Activated T-cell treated with anti-CD3 and anti-CD28 coated beads, Interleukin-2, amount 50 U/mL, for 1 hour (primary cell): ENCODE results near the gene GATB.

Source experiments
- DNase-seq: peaks from one replicate; pipeline ENCODE4 v3.0.0-alpha.2; 2020

The GATB gene

DNA sequence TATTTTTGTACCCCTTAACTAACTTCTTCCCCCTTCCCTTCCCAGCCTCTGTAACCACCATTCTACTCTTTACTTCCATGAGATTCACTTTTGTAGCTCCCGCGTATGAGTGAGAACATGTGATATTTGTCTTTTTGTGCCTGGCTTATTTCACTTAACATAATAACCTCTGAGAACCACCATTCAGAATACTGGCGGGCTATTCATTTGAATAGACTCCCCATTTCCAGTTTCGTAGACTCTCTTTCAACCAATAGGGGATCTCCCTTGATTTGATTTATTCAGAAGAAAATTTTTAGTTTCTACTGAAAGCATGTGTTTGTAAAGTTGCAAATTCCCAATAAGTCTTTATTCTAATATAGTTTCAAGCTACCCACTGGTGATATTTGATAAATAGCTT is 117.2 kb downstream of the GATB start:
- no peak for DNase-seq

DNA sequence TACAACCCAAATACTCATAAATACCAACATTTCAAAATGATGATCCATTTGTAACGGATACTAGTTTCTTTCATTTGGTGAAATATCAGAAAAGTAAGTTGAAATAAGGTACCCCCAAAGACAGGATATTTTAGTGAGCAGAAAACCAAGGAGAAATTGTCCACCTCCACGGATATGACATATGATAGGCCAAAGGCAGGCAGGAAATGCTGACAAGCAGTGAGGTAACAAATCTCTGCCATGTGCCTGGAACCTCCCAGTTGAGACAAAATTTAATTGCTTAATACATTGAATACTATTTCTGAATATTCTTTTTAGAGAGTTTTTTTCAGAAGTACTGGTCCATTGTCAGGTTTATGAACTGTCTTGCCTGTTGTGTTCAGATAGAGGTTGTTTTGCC is 118.8 kb downstream of the GATB start:
- no peak for DNase-seq

DNA sequence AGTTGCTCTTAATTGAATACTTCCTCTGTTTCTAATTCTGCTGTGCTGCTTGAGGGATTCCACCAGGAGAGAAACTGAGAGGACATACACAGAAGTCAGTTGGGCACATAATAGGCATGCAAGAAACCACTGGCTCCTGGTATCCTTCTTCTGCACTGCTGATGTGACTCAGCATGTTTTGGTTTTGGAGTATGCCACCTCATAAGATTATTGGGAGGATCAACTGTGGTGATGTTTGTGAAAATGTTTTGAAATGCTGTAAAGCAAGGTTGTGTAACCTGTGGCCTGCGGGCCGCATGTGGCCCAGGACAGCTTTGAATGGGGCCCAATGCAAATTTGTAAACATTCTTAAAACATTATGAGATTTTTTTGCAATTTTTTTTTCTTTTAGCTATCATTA is 119.6 kb downstream of the GATB start:
- DNase-seq, result no peak

DNA sequence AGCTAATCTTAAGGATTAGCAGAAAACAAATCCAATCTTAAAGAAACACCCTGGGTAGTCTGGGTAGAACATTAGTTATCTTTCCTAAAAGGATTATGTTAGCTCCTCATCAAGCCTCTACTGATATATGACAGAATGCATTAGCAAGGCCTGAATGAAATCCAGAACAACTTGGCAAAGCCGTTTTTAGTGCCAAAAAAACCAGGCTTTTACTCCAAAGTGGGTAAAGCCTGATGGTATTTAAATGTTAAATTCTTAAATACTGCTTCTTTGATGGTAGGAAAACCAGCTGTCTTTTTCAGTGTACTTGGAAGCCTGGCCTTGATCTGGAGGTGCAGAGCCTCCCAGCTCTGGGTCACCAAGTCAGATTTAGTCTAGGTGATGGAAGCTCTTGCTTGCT is 120.4 kb downstream of the GATB start:
- DNase-seq, result no peak

DNA sequence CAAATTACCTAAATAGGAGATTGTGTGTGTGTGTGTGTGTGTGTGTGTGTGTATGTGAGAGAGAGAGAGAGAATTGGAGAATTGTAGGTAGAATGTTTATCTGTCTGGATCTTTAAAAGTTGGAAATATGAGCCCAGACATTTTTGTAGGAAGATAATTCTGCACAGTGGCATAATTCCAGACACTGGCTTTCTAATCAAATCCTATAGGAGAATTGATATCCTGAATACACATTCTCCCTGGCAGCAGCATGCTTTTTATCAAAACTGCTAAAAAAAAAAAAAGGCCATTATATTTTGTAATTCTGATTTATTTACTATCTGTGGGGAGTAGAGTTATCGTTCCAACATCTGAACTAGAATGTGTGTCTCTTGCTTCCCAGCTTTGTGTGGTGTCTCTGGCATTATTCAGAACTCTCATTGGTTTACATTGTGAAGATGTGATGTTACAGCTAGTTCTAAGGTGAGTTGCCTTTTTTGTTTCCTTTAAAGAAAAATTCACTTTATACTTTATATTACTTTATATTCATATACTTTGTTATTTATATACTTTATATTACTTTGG is 122.4 kb downstream of the GATB start:
- DNase-seq, result no peak

DNA sequence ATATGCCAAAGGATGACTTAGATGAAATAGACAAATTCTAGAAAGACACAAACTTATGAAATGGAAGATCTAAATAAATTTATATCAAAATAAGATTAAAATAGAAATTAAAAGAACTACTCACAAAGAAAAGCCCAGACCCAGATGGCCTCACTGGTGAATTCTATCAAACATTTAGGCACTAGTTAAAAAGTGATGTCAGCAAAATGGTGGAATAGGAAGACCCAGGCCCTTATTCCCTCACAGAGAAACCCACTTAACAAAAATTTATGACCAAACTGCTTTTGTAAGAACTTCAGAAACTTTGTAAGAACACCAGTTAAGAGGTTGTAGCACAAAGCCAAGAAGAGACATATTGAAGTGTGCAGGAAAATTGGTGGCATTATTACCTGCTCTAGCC is 129.5 kb downstream of the GATB start:
- DNase-seq, result no peak

DNA sequence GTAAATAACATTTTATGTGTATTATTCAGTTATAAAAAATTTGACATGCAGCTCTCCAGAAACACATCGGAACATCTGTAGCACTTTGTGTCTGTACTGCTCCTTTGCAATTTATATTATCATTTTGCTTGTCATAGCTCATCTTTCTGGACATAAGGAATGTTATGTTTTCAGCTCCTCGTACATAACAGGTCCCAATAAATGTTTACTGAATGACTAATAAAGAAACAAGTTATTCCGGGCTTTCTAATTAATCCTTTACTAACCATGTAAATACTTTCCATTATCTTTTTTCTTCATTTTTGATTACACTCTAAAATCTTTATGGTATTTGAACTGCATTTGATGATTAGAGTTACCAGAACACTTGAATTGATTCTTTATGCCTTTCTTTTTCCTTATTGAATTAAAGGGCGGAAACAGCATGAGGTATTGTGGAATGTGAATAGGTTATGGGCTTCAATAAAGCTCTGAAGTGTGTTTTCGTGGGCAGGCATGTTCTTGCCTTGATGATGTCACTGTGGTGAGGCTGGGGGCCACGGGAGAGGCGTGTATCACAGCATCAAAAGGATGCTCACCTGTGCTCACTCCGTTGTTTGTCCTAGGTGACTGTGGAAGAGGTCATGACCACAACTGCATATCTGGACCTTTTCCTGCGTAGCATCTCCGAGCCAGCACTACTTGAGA is 131.6 kb downstream of the GATB start:
- DNase-seq, result no peak

DNA sequence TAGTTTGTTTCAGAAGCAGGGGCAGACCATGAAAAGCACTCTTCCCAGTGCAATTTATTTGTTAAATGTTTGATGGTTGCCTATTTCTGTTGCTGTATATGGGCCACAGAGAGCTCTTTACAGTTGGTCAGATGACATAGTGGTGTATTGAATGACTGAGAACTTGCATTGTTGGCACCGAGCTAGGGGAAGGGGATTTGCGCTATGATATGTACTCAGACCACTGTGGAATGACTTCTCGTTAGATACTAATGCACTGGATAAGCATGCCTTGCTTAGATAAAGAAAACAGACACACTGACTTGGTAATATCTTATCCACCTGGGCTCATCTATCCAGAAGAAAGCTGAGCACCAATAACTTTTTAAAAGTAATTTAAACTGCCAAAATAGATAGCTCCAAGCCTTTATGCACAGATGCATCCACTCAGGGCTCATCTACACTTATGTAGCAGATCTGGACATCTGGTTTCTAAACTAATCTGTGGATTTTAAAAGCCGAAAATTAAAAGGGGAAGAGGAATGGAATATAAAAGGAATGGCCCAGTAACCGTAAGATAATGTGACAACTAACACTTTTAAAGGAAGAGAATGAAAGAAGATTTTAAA is 132.7 kb downstream of the GATB start:
- no peak for DNase-seq

DNA sequence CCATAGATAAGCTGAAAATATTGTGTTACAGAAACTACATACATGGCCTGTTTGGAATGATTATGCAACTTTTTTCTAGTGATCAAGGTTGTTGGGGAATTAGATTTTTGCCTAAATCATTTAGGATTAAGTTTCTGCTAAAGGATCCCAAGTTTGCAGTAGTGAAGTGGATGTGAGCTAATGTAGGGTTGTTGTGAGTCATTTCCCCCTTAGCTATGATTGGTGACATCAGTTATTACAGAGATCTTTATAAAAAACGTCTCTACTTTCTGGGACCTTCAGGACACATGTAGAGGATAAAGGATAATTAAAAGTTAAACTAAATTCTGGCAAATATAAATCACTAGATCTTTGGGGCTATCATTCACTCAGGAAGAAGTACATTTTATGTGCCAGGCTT is 133.3 kb downstream of the GATB start:
- no peak for DNase-seq

DNA sequence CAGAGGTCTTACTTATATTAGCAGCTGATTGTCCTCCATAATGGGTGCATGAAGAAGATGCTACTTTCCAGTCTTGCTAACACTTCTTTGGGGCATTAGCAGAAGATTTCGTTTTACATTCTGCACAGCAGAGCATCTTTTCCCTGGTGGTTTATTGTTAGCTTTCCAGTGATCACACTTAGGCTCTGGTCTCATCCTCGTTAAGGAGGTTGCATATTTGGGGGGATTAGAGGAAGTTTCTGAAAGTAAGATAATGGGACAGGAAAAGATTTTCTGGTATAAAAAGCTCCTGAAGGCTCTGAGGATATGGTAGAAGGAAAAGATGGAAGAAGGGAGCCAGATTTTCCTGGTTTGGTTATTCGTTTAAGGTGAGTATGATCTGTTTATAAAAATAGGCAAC is 134.1 kb downstream of the GATB start:
- DNase-seq, result no peak

DNA sequence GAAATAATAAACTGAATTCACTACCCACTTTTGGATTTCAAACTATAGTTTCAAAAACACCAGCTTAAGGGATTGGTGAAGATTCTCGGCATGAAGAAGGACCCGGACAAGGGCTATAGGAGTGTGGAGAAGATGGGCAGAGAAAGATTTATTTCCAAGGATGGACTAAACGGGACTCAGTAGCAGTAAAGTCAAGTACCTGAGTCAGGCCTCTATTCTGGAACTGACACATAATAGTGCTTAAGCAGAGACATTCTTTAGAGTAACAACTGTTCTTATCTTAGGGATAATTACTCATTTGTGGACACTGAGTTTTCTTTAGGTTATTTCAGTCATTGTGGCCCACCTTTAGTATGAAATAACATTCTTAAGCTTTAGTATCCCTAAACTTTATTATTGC is 134.6 kb downstream of the GATB start:
- DNase-seq, result no peak

DNA sequence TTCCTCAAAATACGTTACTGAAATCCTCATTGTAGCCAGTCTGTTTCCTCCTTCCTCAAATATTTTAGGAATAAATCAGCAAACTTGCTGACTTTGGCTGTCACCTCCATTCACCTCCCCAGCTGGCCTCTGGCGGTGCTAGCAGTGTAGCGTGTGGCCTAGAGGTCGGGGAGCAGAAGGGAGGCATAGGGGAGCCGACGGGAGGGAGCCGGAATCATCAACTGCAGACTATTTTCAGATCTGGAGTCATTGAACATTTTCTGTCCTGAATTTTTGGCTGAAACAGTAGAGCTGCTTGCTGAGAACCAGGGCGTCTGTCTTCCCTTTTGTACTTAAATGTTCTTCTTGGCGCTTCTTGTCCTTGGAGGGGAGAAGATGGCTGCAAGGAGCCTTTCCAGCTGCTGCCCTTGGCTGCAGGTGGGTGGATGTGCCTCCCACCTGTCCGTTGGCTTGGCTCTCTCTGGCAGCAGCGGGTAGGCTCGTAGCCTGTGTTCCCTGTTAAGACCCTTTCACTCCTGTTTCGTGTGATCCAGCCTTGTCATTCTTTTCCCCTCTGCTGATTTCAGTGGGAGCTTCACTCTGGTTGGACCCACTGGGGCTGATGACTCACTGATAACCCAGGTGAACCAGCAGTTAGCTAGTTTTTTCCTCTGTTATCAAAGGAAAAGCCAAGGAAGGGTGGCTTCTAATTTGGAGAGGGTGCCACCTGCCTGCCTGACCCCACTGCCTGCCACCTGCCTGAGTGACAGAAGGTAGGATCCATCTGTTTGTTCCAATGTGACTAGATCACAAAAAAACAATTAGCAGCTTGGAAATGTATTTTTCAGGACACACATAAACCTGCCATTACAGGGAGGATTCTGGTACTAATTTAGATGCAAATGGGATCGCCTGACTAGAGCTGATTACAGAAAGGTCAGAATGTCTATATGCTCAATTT is 135.9 kb downstream of the GATB start:
- DNase-seq, result no peak
